HepG2 (cell line): Measurements from ENCODE around the gene NAB1. TPM values are rescaled to one million over a fixed set of nuclear protein-coding genes. Genes with fewer than 3 reads are reported as not detected.

Experiments used
- AKAP8 ChIP-seq: sonication (generic); formaldehyde crosslinking; IDR thresholded peaks from 2 replicates; pipeline ENCODE4 v1.5.1; 2020; ENCODE audit warnings: mild to moderate bottlenecking, missing genetic modification reagents
- CENPX ChIP-seq: sonication (generic); formaldehyde crosslinking; IDR thresholded peaks from 2 replicates; pipeline ENCODE4 v1.9.0; 2021; ENCODE audit warnings: mild to moderate bottlenecking, missing genetic modification reagents, moderate library complexity
- PHF5A ChIP-seq: IDR thresholded peaks from one replicate; pipeline ENCODE4 v1.6.1; 2018; ENCODE audit warnings: low read depth, missing genetic modification reagents; ENCODE audit not compliant: unreplicated experiment
- PITX1 ChIP-seq: sonication (generic); formaldehyde crosslinking; IDR thresholded peaks from 2 replicates; pipeline ENCODE4 v1.5.1; 2020; ENCODE audit warnings: mild to moderate bottlenecking, missing genetic modification reagents
- RAD51 ChIP-seq: fragments of 450-650 bp; IDR thresholded peaks from 2 replicates; pipeline ENCODE4 v1.6.1; 2016; ENCODE audit warnings: borderline replicate concordance
- SALL2 ChIP-seq: sonication (generic); formaldehyde crosslinking; IDR thresholded peaks from 2 replicates; pipeline ENCODE4 v1.8.1; 2023; ENCODE audit warnings: mild to moderate bottlenecking, missing genetic modification reagents, inconsistent platforms
- SIX4 ChIP-seq: sonication (generic); formaldehyde crosslinking; IDR thresholded peaks from 2 replicates; pipeline ENCODE4 v1.4.0; 2020; ENCODE audit warnings: missing genetic modification reagents
- ZBTB8A ChIP-seq: sonication (generic); formaldehyde crosslinking; IDR thresholded peaks from 2 replicates; pipeline ENCODE4 v1.4.0; 2020; ENCODE audit warnings: mild to moderate bottlenecking, low read depth, missing genetic modification reagents, borderline replicate concordance
- ZFP1 ChIP-seq: IDR thresholded peaks from 2 replicates; pipeline ENCODE4 v1.6.1; 2016
- ZKSCAN8 ChIP-seq: IDR thresholded peaks from 2 replicates; pipeline ENCODE4 v1.6.1; 2016; ENCODE audit warnings: borderline replicate concordance, missing genetic modification reagents, missing compliant biosample characterization
- ZNF12 ChIP-seq: sonication (generic); formaldehyde crosslinking; IDR thresholded peaks from 2 replicates; pipeline ENCODE4 v1.5.0; 2020; ENCODE audit warnings: missing genetic modification reagents
- ZNF251 ChIP-seq: sonication (generic); formaldehyde crosslinking; IDR thresholded peaks from 2 replicates; pipeline ENCODE4 v1.9.0; 2021; ENCODE audit warnings: mild to moderate bottlenecking, missing genetic modification reagents
- ZNF780A ChIP-seq: sonication (generic); formaldehyde crosslinking; IDR thresholded peaks from 2 replicates; pipeline ENCODE4 v1.8.0; 2022; ENCODE audit warnings: mild to moderate bottlenecking, missing genetic modification reagents, moderate library complexity
- ZSCAN21 ChIP-seq: sonication (generic); formaldehyde crosslinking; IDR thresholded peaks from 2 replicates; pipeline ENCODE4 v1.8.0; 2022; ENCODE audit warnings: mild to moderate bottlenecking, missing genetic modification reagents, moderate library complexity, borderline replicate concordance
- polyA plus RNA-seq, 8 experiments: library from polyadenylated mRNA; depleted of rRNA in 3 of 8; stranded (reverse) in 7 of 8; unstranded in 1 of 8; fragments of >200 nt; fragmentation: Illumina TruSeq in 4 of 8; extraction: Trizol in 4 of 8; gene quantifications; 2 replicates each; pipeline versions ENCODE4 v1.2.1 to v1.2.3, GENCODE V29; 2011 to 2016; ENCODE audit warnings: low read depth in 4 of 8, missing spikeins in 1 of 8, mixed read lengths in 1 of 8; ENCODE audit not compliant: insufficient read depth in 1 of 8
- total RNA-seq, 5 experiments: library from RNA; depleted of rRNA; stranded (reverse); fragments of >200 nt; fragmentation: Illumina TruSeq; extraction: Trizol; gene quantifications; 2 replicates each; pipeline ENCODE4 v1.2.3, GENCODE V29; 2016; ENCODE audit warnings: low read depth in 1 of 5
- TF ChIP-seq, protein P1 (sequence below): sonication (generic); formaldehyde crosslinking; IDR thresholded peaks from 2 replicates; pipeline ENCODE4 v1.5.1; 2020; ENCODE audit warnings: mild to moderate bottlenecking, missing genetic modification reagents
- TF ChIP-seq, protein P2 (sequence below): sonication (generic); formaldehyde crosslinking; IDR thresholded peaks from 2 replicates; pipeline ENCODE4 v1.4.0; 2020; ENCODE audit warnings: missing genetic modification reagents
- TF ChIP-seq, protein P3 (sequence below): sonication (generic); formaldehyde crosslinking; IDR thresholded peaks from 2 replicates; pipeline ENCODE4 v1.8.0; 2022; ENCODE audit warnings: mild to moderate bottlenecking, missing genetic modification reagents, borderline replicate concordance
- TF ChIP-seq, protein P4 (sequence below): sonication (generic); formaldehyde crosslinking; IDR thresholded peaks from 2 replicates; pipeline ENCODE4 v1.5.1; 2020; ENCODE audit warnings: mild to moderate bottlenecking, missing genetic modification reagents, borderline replicate concordance

NAB1 gene
- total and polyA plus RNA-seq, 2 of the 13 experiments (the other 11 are each of a cell fraction or from before 2014, with no cell fraction given): 24.5 to 46.0 TPM

DNA sequence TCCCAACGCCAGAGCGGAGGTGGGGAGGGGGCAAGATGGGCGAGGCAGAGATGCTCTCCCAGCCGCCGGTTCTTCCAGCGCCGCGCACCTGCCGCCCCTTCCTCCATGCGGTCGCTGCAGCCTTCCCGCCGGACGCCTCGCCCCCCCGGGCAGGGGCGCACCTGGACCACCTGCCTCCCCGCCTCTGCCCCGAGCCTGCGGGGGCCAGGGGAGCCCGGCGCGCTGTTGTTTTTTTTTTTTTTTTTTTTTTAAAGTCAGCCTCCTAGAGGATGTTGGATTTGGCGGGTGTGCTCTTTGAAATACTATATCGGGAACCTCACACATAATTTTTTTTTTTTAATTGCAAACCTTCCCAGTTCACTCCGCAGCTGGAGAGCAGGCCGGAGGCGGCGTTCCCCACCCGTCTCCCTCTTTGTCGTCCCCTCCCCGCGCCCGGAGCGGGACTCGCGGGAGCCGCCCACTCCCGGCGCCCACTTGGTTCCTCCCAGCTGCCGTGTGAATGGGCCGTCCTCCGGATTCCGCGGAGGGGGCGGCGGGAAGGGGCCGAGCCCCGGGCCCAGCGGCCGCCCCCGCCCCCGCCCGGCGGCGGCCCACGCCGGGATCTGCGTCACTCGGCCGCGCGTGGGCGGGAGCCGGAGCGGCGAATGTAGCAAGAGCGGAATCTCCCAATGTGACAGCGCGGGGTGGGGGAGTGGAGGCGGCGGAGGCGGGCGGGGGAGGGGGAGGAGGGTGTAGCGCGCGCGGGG lies 421 bp upstream of the NAB1 start (continued):
- TF ChIP-seq, protein P1, sequence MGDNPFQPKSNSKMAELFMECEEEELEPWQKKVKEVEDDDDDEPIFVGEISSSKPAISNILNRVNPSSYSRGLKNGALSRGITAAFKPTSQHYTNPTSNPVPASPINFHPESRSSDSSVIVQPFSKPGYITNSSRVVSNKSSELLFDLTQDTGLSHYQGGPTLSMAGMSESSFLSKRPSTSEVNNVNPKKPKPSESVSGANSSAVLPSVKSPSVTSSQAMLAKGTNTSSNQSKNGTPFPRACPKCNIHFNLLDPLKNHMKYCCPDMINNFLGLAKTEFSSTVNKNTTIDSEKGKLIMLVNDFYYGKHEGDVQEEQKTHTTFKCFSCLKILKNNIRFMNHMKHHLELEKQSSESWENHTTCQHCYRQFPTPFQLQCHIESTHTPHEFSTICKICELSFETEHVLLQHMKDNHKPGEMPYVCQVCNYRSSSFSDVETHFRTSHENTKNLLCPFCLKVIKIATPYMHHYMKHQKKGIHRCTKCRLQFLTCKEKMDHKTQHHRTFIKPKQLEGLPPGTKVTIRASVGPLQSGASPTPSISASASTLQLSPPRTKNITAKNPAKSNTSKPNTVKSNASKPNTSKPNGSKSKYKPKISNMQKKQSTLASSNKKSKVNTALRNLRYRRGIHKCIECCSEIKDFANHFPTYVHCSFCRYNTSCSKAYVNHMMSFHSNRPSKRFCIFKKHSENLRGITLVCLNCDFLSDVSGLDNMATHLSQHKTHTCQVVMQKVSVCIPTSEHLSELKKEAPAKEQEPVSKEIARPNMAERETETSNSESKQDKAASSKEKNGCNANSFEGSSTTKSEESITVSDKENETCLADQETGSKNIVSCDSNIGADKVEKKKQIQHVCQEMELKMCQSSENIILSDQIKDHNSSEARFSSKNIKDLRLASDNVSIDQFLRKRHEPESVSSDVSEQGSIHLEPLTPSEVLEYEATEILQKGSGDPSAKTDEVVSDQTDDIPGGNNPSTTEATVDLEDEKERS (CRISPR knock-in tag): no peak
- TF ChIP-seq PITX1 (CRISPR knock-in tag) (no peak), ZSCAN21 (no peak), SALL2 (CRISPR knock-in tag) (peak; percentile 43; the same call in 1 of the 2 replicates), CENPX (CRISPR knock-in tag) (no peak), SIX4 (CRISPR knock-in tag) (0 out of 2 replicates have a peak, but pooled peaks have one; percentile 30), ZNF12 (CRISPR knock-in tag) (no peak), ZFP1 (CRISPR knock-in tag) (no peak), ZNF251 (CRISPR knock-in tag) (no peak), AKAP8 (CRISPR knock-in tag) (no peak), RAD51 (no peak), ZBTB8A (CRISPR knock-in tag) (no peak), ZNF780A (CRISPR knock-in tag) (no peak), PHF5A (no peak), ZKSCAN8 (CRISPR knock-in tag) (no peak)
- TF ChIP-seq, protein P2, sequence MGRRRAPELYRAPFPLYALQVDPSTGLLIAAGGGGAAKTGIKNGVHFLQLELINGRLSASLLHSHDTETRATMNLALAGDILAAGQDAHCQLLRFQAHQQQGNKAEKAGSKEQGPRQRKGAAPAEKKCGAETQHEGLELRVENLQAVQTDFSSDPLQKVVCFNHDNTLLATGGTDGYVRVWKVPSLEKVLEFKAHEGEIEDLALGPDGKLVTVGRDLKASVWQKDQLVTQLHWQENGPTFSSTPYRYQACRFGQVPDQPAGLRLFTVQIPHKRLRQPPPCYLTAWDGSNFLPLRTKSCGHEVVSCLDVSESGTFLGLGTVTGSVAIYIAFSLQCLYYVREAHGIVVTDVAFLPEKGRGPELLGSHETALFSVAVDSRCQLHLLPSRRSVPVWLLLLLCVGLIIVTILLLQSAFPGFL (CRISPR knock-in tag): no peak
- TF ChIP-seq, protein P3, sequence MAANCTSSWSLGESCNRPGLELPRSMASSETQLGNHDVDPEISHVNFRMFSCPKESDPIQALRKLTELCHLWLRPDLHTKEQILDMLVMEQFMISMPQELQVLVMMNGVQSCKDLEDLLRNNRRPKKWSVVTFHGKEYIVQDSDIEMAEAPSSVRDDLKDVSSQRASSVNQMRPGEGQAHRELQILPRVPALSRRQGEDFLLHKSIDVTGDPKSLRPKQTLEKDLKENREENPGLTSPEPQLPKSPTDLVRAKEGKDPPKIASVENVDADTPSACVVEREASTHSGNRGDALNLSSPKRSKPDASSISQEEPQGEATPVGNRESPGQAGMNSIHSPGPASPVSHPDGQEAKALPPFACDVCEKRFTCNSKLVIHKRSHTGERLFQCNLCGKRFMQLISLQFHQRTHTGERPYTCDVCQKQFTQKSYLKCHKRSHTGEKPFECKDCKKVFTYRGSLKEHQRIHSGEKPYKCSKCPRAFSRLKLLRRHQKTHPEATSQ (CRISPR knock-in tag): no peak
- TF ChIP-seq, protein P4, sequence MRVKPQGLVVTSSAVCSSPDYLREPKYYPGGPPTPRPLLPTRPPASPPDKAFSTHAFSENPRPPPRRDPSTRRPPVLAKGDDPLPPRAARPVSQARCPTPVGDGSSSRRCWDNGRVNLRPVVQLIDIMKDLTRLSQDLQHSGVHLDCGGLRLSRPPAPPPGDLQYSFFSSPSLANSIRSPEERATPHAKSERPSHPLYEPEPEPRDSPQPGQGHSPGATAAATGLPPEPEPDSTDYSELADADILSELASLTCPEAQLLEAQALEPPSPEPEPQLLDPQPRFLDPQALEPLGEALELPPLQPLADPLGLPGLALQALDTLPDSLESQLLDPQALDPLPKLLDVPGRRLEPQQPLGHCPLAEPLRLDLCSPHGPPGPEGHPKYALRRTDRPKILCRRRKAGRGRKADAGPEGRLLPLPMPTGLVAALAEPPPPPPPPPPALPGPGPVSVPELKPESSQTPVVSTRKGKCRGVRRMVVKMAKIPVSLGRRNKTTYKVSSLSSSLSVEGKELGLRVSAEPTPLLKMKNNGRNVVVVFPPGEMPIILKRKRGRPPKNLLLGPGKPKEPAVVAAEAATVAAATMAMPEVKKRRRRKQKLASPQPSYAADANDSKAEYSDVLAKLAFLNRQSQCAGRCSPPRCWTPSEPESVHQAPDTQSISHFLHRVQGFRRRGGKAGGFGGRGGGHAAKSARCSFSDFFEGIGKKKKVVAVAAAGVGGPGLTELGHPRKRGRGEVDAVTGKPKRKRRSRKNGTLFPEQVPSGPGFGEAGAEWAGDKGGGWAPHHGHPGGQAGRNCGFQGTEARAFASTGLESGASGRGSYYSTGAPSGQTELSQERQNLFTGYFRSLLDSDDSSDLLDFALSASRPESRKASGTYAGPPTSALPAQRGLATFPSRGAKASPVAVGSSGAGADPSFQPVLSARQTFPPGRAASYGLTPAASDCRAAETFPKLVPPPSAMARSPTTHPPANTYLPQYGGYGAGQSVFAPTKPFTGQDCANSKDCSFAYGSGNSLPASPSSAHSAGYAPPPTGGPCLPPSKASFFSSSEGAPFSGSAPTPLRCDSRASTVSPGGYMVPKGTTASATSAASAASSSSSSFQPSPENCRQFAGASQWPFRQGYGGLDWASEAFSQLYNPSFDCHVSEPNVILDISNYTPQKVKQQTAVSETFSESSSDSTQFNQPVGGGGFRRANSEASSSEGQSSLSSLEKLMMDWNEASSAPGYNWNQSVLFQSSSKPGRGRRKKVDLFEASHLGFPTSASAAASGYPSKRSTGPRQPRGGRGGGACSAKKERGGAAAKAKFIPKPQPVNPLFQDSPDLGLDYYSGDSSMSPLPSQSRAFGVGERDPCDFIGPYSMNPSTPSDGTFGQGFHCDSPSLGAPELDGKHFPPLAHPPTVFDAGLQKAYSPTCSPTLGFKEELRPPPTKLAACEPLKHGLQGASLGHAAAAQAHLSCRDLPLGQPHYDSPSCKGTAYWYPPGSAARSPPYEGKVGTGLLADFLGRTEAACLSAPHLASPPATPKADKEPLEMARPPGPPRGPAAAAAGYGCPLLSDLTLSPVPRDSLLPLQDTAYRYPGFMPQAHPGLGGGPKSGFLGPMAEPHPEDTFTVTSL (CRISPR knock-in tag): peak; percentile 48; the same call in 1 of the 2 replicates
